Mucosa of gallbladder (tissue), 1 donor: Measurements from ENCODE around the gene VPS13A. TPM values are rescaled to one million over a fixed set of nuclear protein-coding genes. Genes with fewer than 3 reads are reported as not detected.
"Not testable (repeated sequence)": the region's sequence is repeated elsewhere in the genome, so short reads cannot be mapped to it uniquely, and the experiment has no call there.

Experiments
- DNase-seq: peaks from one replicate; pipeline ENCODE4 v3.0.0-alpha.2; 2020; ENCODE audit warnings: low spot score
- total RNA-seq: library from RNA; stranded (reverse); gene quantifications from one replicate; pipeline ENCODE4 v1.2.1, GENCODE V29; 2021
- donor health status: DM: no; HTN: no; CAD: no.

The VPS13A gene
- total RNA-seq, 1 donor from 2014 or later: 83.3 TPM

DNA sequence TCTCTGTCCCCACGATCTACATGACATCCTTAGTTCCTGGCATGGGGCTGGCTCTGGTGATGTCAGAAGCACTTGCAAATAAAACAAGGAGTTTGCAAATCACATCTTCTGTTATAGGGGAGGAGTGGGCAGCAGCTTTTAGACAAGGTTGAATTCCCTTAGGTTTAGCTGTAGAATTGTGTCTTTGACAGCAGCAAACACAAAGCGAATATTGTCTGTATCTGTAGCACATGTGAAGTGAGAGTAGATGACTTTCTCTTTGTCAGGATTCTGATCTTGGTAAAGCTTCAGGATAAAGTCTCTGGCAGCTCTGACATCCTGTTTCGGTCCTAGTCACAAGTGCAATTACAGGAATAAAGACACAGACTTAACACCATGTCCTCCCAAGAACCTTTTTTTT, 246.5 kb downstream of the VPS13A start:
- DNase-seq: no peak

DNA sequence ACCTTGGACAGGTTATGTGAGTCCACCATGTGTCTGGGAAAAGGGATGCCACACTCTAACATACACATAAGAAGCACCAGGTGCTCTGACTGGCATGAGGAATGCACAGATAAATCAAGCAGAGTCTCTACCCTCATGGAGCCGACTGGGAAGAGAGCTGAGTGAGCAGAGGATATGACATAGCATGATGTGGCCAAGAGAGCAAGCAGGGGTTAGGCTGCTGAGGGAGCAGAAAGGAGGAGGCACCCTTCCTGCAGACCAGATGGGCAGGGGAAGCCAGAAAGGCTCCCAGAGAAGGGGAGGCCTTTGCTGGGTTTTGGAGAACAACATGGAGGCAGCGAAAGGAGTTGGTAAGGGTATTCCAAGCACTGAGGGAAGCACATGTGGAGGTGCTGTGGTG, 247.7 kb downstream of the VPS13A start:
- no peak for DNase-seq

DNA sequence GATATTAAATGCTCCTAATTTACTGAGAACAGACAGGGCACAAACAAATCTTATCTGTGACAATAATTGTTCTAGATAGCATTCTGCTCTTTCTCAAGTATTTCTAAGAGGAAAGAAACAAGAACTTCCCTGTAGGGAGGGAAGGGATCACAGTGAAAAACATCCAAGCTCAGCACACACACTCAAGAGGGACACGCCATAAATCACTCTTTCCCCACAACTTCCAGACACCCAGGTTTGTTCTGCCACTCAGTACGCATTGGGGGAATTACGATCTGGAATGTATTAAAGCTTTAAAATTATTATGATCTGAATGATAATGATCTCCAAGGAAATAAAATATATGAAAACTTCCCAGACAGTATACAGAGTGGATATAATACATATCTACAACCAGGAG, 249.4 kb downstream of the VPS13A start:
- no peak for DNase-seq

DNA sequence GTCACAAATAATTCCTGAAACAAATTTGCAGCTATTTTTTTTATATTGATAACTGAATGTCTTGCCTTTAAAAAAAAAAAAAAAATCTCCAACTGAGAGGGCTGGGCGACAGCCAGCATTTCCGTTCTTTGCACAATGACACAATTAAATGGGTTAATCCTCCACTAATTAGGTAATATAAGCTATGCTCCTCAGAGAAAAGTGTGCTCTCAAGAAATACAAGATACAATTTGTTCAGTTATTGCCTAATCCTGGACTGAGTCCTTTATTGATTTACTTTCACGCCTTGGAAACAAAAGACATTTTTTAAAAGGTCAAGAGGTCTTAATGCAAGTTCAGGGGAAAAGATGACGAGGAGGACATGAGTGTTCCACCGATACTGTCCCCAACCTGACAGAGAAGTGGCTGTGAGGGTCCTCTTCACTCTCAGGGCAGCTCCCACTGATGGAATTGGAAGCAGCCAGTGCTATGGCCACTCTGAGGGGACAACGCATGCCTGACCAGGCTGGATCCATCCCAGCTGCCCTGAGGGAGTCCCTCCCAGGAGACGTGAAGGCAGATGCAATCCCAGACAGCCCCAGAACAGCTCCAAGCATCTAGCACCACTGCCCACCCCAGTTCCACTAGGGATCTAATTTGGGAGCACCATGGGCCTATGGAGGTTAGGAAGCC, 250.1 kb downstream of the VPS13A start:
- no peak for DNase-seq

DNA sequence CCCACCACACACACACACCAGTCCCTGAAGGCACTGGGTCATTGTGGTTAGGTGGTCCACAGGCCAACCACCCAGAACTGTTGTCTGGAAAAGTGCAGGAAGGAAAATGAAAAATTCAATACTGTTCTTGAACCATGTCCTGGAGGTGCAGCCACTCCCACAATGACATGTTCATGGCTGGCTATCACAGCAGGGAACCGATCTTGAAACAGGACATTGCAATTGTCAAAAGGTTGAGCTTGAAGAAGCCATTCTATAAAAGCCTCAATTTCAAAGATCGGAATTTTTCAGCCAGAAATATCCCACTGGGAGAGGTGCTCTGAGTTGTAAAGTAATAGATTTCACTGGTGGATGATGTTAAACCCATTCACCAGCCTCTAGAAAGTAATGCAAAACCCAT, 252.6 kb downstream of the VPS13A start:
- DNase-seq: no peak

DNA sequence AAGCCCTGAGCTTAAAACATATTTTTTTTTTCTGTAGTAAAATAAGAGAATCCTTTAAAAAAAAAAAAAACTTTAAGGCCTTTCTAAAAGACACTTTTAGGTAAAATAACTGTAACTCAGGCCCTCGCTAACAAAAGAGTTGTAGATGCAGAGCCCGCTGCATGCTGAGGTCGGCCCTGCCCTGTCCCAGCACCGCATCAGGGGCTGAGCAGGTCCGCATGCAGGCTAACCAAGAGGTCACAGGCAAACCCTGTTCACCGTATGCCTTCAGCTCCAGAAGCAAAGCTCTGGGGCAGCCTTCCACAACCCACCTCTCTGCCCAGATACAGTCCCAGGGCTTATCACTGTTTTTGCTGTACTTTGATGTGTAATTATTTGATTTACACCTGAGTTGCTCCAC, 254.7 kb downstream of the VPS13A start:
- no peak for DNase-seq

DNA sequence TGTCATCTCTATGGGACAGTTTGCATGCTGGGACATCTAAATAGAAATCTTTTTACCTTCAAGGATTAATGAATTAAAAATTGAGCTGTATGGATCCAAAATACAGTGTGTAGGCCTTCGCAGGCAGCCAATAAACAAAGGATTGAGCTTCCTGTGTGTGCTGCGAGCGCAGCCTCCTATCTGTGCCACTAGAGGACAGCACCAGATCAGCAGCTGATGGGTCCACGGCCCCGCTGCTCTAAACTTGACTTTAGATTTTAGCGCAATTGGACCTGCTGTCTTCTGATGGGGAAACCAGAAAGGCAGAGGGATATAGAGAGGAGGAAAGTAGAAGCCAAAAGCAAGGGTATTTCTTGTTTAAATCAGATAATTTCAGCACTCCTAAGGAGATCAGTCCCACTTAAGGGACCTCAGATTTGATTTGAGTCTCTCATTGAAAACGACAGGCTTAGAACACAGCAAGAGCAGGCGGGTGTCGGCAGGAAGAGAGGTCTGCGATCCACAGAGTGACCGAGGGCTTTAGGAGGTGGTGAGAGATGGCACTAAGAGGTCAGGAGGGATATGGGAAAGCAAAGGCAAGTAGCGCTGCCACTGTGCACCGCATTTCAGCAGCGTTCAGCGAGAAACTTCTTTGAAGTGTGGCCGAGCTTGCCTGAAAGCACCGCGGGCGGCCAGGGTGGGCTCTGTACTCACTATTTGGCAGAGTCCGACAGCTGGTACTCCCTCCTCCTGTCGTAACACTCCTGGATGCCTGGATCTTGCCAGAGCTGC, 256.5 kb downstream of the VPS13A start:
- DNase-seq: peak; percentile 60

DNA sequence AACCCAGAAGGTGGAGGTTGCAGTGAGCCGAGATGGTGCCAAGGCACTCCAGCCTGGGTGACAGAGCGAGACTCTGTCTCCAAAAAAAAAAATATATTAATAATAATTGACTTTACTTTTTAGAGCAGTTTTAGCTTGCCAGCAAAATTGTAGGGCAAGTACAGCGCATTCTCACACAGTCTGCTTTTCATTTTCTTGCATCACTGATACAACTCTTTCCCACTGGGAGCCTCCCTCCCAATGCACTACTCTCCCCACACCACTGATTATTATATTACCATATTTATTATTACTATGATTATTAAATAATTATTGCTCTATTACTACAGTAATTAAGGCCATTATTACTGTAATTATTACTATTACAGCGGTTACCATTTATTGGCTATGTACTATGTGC, 257.9 kb downstream of the VPS13A start:
- no peak for DNase-seq

DNA sequence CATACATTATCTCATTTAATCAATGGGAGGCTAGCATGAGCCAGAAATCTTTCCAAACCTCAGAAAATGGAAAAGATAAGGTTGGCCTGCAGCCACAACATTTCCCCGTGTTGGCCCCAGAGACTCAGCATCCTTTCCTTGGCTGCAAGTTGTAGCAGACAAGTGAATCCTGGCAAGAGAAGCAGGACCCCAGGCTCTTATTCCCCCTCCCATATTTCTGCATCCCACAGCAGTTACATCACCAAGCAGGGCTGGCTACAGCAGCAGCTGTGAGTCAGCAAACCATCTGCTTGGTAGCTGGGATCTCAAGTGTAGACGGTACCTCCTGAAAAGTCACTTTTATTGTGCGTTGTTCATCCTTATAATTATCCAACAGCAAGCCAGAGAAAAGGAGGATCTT, 258.4 kb downstream of the VPS13A start:
- DNase-seq: no peak

DNA sequence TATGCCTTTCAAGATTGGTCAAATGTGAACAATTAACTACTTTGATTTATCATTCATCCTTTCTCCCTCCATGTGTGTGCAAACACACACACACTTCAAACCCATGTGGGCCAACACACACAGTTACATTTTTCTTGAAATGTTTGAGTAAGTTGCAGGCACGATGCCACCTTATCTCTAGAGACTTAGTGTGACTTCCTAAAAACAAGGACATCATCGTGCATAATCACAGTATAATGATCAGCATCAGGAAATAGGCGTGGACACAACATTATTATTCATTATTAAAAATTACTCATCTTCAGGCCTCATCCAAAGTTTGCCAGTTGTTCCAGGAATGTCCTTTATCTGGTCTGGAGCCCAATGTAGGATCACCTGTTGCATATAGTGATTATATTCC, 261.3 kb downstream of the VPS13A start:
- no peak for DNase-seq

DNA sequence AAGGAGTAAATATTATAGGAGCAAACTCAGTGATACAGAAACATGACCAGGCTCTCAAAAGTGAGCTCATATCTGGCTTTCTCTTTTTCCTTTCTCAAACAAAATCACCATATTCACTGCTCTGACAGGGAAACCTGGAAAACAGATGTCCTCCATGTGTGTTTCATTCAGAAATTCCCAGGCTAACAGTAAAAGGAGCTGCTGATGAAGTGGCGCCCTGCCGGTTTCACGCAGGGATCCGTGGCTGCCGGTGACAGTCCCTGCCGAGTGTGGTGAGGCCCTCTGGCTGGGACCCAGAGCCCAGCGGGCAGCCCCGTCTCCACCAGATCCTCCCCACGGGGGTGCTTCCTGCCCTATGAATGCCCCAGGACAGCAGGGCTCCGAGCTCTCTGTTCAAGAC, 262.7 kb downstream of the VPS13A start:
- DNase-seq: no peak

DNA sequence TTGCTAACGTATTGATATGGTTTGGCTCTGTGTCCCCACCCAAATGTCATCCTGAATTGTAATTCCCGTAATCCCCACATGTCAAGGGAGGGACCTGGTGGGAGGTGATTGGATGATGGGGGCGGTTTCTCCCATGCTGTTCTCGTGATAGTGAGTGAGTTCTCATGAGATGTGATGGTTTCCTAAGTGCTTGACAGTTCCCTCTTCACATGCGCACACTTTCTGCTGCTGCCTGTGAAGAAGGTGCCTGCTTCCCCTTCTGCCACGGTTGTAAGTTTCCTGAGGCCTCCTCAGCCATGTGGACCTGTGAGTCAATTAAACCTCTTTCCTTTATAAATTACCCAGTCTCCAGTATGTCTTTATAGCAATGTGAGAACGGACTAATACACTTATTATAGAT, 263.8 kb downstream of the VPS13A start:
- DNase-seq: not testable (repeated sequence)

DNA sequence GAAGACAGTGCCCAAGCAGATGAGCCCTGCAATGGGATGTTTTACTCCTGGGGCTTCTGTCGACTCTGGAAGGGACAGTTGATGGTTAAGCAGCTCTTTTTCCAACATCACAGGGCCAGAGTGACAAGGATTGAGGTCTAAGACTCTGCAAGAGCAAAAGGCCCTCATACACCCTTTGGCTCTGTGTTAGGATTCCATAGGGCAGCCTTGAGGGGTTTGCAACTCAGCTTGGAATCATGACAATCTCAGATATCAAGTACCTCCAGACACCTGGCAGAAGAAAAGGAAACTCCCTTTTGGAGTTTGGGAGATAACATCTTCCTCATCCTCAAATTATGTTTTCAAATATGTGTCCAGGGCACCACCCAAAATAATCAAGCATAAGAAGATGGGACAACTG, 265.1 kb downstream of the VPS13A start:
- DNase-seq: no peak

DNA sequence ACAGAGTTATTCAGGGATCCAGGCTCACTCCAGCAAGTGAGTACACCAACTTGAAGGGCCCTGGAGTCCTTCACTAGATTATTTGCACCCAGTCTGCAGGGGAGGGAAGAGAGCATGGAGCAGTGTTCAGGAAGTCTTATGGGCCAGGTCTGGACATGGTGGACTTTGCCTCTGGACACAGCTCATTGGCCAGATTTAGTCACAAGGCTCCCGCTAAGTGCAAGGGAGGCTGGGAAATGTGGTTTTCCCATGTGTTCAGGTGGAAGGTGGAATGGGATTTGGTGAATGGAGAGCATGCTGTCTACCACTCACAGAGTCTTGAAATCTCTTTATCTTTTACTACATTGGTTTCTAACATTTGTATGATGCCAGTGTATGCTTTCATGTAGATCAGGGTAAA, 270.3 kb downstream of the VPS13A start:
- no peak for DNase-seq

DNA sequence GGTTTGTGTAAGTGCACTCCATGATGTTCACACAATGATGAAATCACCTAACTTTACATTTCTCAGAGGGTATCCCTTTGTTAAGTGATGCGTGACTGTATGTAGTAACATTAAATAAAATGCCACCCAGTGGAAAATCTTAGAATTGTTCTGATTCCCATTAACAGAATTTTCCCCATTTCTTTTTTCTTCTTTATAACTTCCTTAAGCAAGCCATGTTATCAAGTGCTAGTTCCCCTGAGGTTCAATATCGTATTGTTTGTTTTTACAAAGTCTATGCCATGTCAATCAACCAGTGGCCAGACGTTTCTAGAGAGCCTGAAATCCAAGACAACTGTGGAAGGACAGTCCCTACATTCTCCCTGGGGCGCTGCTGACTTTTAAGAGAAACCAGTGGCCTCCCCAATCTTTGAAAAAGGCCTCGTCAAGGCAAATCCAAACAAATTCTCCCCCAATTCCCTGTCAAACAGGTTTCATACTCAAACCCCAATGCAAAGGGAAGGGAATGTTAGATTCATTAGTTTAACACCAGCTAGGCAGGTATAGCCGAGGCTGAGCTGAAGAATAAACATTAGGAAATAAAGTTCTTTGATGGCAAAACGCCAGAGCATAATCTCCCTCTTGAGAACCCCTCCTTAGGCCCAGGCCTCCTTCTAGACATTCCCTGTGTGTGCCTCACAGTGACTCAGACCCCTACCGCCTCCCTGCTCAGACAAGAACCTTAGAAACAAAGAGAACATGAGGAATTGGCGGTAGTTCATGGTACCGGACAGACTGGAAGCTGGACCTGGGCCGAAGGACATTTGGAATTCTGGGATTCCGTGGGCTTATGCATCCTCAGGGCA, 272.1 kb downstream of the VPS13A start:
- DNase-seq: no peak

DNA sequence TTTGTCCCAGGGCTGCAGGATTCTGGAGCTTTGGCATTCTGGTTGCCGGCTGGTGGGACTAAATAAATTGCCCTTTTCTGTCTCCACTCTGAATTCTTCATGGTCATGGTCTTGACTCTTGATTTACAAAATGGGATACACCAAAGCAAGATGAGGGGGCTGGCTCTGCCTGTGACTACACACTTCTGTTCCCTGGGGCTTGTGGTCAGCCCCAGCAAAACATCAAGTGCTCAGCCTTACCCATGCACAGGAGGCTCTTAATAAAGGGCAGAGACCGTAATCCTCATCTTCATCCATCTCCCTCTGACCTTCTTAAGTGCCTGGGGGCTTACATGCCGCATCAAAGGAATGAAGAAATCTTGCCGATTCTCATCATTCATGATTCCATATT, 272.7 kb downstream of the VPS13A start:
- no peak for DNase-seq

DNA sequence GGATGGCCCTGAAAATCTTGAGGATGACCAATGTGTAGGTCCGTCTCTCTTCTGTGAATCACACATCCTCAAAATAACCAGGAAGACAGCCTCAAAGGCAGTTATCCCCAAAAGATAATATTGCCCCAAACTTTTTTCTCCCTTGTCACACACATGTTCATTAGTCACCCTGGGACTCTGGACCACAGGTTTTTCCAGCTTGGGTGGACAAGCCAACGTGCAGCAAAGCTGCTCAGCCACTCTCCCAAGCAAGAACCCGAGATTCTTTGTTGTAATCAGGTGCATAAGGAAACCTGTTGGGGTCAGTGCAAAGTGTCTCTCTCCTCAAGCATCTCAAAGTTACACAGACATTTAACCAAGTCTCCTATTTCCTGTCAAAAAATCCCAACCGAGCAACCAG, 274.2 kb downstream of the VPS13A start:
- no peak for DNase-seq

DNA sequence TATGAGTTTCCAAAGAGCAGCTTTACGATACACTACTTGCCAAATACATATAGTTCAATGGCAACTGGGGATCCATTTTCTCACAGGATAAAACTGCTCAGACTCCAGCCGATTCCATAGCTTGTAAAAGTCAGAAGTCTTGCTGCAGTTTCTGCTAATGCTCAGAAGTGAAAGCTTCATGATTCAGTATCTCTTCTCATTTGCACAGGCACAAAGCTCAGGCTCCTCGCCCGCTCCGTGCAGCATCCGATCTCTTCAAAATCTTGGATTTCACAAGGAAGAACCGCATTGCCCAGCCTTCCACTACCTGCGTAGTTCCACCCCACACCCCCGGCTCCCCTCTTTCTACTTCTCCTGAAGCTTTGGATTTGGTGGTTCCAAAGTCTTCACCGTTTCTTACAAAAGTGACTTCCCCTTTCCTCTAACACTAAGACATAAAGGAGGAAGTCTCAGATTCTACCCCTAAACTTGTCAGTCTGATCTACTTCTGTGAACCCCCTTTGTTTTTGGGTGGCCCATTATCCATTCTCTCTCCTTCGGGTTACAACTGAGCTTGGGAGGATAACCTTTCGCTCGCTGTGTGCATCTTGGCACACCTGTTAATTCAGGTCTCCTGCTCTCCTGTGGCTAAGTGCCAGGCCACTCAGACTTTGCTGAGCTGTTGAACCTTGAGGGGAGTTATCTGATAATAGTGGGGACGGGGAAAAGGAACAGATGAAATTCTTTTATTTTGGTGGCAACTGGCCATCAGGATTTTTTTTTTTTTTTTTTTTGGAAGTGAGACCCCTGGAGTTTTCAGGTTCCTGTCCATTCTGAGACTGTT, 276.7 kb downstream of the VPS13A start:
- DNase-seq: no peak

DNA sequence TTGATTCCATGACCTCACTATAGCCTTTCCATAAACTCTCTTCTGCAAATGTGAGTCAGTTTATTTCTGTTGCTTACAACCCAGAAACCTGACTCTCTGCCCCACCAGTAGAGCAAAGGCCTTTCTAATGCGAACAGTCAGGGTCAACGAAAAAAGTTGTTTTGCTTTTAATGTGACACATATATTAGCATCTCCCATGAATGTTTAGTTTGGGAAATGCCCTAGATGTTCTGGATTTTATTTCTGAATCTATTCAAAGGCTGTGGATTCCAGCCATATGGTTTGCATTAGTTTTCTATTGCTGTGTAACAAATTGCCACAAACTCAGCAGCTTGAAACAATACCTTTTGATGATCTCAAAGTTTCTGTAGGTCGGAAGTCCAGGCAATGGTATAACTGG, 277.3 kb downstream of the VPS13A start:
- DNase-seq: no peak

DNA sequence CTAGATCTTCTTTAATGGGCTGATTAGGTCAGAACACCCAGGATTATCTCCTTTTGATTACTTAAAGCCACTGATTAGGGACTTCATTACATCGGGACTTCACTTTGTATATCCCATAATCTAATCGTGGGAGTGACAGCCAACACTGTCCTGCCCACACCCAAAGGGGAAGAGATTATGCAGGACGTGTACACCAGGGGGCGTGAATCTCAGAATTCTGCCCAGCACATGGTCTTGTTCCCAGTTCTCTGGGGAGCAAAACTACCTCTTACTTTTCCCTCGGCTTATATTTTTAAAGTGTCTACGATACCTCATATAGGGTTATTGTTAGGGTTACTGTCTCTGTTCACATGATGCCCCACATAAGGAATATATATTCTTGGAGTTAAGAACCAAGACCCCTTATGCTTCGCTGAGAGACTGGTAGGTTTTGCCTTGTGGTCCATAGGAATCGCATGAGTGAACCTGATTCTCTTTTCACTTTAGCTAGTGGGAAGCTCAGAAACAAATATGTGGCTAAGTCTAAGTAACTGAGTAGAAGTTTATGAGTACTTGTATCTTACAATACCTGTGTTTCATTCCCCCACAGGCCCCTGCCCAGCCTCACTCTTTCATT, 278.1 kb downstream of the VPS13A start:
- DNase-seq: no peak

DNA sequence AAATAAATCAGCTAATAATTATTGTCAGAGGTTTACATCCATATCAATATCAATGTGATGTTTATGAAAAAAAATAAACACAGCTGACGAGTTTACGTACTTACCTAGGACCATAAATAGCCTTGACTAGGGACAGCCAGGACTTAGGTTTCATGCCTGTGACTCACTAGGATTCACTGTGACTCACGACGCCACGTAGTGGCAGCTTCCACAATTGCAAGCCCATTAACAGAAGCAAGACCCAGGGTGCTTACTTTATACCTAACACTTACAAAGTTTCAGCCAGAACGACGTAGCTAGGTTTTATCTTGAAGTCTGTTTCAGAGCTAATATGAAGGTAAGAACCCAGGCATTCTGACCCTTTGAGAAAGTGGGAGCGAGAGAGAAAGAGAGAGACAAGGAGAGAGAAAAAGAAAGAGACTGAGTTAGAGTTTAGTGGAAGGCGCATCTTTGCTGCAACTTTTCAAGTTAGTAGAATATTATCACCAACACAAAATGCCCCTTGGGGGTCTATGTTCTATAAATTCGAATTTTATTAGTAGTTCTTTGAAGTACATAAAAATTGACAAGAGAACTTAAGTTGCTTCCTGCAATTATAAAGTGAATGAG, 279.6 kb downstream of the VPS13A start:
- DNase-seq: peak; percentile 90
